ENCODE results near the gene NAT16. TPM values are rescaled to one million over a fixed set of nuclear protein-coding genes. Genes with fewer than 3 reads are reported as not detected.

NAT16 gene
- total and polyA plus RNA-seq, 2 of the 13 experiments (the other 11 are each of a cell fraction or from before 2014, with no cell fraction given) = 0.04 TPM; not detected in 1

DNA sequence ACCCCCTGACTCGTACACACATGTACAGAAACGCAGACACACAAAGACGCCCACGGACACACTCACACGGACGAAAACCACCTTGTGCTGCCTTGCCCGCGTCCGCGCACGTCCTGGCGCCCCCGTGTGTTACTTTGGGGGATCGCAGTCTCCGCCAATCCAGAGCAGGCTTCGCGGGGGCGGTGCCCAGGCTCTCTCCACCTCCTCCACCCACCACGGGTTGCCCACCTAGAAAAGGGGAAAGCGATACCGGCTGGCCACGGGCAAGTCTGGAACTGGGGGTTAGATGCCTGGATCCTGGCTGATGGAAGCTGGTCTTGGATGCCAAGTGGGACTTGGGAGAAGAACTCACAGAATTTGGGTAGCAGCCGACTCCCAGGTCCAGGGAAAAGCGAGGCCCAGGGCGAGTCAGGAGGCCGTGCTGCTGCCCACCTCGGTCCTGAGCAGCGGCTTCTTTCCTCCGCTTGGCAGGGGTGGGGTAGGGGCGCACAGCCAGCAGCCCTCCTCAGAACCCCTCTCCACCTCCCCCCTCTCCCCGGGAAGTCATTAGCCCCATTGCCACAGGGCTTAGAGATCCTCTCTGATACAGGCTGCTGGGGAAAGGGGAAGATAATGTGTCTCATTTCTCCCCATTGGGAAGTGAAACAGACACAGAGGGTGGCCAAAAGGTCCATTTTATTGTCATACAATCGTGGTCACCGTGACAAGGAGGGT is 10.1 kb downstream of the NAT16 start (continued):
- TF ChIP-seq HMGXB3 (CRISPR knock-in tag; IDR thresholded peaks at IDR 0.05; ENCODE audit: borderline replicate concordance) (no peak), ZNF343 (CRISPR knock-in tag; IDR thresholded peaks at IDR 0.05) (no peak), ZNF33B (CRISPR knock-in tag; IDR thresholded peaks at IDR 0.05) (no peak)
- TF ChIP-seq, protein P1, sequence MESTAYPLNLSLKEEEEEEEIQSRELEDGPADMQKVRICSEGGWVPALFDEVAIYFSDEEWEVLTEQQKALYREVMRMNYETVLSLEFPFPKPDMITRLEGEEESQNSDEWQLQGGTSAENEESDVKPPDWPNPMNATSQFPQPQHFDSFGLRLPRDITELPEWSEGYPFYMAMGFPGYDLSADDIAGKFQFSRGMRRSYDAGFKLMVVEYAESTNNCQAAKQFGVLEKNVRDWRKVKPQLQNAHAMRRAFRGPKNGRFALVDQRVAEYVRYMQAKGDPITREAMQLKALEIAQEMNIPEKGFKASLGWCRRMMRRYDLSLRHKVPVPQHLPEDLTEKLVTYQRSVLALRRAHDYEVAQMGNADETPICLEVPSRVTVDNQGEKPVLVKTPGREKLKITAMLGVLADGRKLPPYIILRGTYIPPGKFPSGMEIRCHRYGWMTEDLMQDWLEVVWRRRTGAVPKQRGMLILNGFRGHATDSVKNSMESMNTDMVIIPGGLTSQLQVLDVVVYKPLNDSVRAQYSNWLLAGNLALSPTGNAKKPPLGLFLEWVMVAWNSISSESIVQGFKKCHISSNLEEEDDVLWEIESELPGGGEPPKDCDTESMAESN (CRISPR knock-in tag; conservative IDR thresholded peaks at IDR 0.05) = peak; percentile 38; the same call in 1 of the 2 replicates
